K562 (cell line): ENCODE measurements around the gene ANTKMT. TPM values are rescaled to one million over a fixed set of nuclear protein-coding genes. Genes with fewer than 3 reads are reported as not detected.
A peak's percentile ranks its signal among the peaks of the same experiment; 100 is the strongest.

Experiments
- ATAC-seq: fragments of 200-7000 bp; cut with Tn5 transposase; 3 replicates; pipeline ENCODE4 v1.9.1; 2020; ENCODE audit warnings: moderate library complexity
- BruUV-seq: library from RNA; stranded (reverse); fragments of 400-500 nt; replicated peaks from 2 replicates; lab custom pipeline; 2021; lab: Mats Ljungman, UMichigan
- CTCF ChIA-PET: fragments of 300-600 bp; formaldehyde crosslinking; extraction: SDS; loops from one replicate; lab custom pipeline; 2021; ENCODE audit warnings: low intra/inter-chr PET ratio; lab: Yijun Ruan, JAX
- POLR2A ChIA-PET: fragments of 300-600, 350-650 bp; sonication (Branson Sonifier 250); formaldehyde crosslinking; extraction: SDS; loops from one replicate; lab custom pipeline; 2021; ENCODE audit warnings: antibody characterized with exemption, inconsistent platforms; lab: Yijun Ruan, JAX
- DNase-seq, 4 experiments: peaks; one replicate each; pipeline versions ENCODE4 v3.0.0 to v3.0.0-alpha.2; 2011 to 2018; ENCODE audit warnings: low spot score in 3 of 4, mixed read lengths in 3 of 4; ENCODE audit errors: extremely low read depth in 1 of 4
- FAIRE-seq: peaks from 2 replicates; lab custom pipeline; 2011; peaks lifted over from hg19 to GRCh38; lab: Jason Lieb, UNC
- H2AFZ ChIP-seq: 2 replicates; pipeline ENCODE4 v1.6.0; 2011; ENCODE audit warnings: low read depth, low read length, control low read depth, inconsistent platforms
- H3K27ac ChIP-seq: fragments of 200-600 bp; 3 replicates; pipeline ENCODE4 v1.8.0; 2011; ENCODE audit warnings: low read depth, mild to moderate bottlenecking, control low read depth, inconsistent platforms, low read length, moderate library complexity, mixed read lengths; ENCODE audit errors: extremely low read depth
- H3K27me3 ChIP-seq, 2 experiments: fragments of 300-600 bp in 1 of 2; 2 replicates in 1 of 2; 3 replicates in 1 of 2; pipeline versions ENCODE4 v1.6.0 to v1.8.0; 2011; ENCODE audit warnings: inconsistent platforms in 2 of 2, low read length in 2 of 2, mild to moderate bottlenecking in 1 of 2, mixed read lengths in 1 of 2, moderate library complexity in 1 of 2; ENCODE audit not compliant: control insufficient read depth in 2 of 2, insufficient read depth in 2 of 2
- H3K36me3 ChIP-seq: fragments of 300-600 bp; 3 replicates; pipeline ENCODE4 v1.8.0; 2011; ENCODE audit warnings: mild to moderate bottlenecking, low read length, inconsistent platforms; ENCODE audit not compliant: control insufficient read depth, insufficient read depth
- H3K4me1 ChIP-seq, 2 experiments: fragments of 200-600 bp in 1 of 2; replicated peaks in 1 of 2; 2 replicates in 1 of 2; 3 replicates in 1 of 2; pipeline versions ENCODE4 v1.5.1 to v1.8.0; 2011; ENCODE audit warnings: inconsistent platforms in 2 of 2, low read length in 2 of 2, mild to moderate bottlenecking in 1 of 2, mixed read lengths in 1 of 2, moderate library complexity in 1 of 2; ENCODE audit not compliant: control insufficient read depth in 2 of 2, insufficient read depth in 2 of 2
- H3K4me2 ChIP-seq: 2 replicates; pipeline ENCODE4 v1.6.1; 2011; ENCODE audit warnings: low read length, control low read depth, inconsistent platforms, mixed read lengths; ENCODE audit not compliant: insufficient read depth
- H3K4me3 ChIP-seq: fragments of 200-600 bp; sonication (generic), shearing (Covaris generic); 2 replicates; pipeline ENCODE4 v1.5.1; 2016; ENCODE audit warnings: control low read depth, inconsistent platforms
- H3K79me2 ChIP-seq: fragments of 200-600 bp; 3 replicates; pipeline ENCODE4 v1.8.0; 2011; ENCODE audit warnings: low read length, inconsistent platforms; ENCODE audit not compliant: control insufficient read depth, insufficient read depth
- H3K9ac ChIP-seq, 2 experiments: 2 replicates each; pipeline versions ENCODE4 v1.6.0 to v1.6.1; 2011; ENCODE audit warnings: low read depth in 2 of 2, low read length in 2 of 2, control low read depth in 1 of 2, inconsistent platforms in 1 of 2, mild to moderate bottlenecking in 1 of 2, mixed read lengths in 1 of 2; ENCODE audit not compliant: insufficient read depth in 1 of 2
- H3K9me1 ChIP-seq: one replicate; pipeline ENCODE4 v1.6.0; 2011; ENCODE audit warnings: inconsistent platforms, mild to moderate bottlenecking, low read length, moderate library complexity; ENCODE audit not compliant: control insufficient read depth, insufficient read depth
- H3K9me3 ChIP-seq: replicated peaks from 2 replicates; pipeline ENCODE4 v1.5.1; 2011; ENCODE audit warnings: low read depth, low read length, inconsistent platforms; ENCODE audit not compliant: control insufficient read depth, insufficient read depth
- H4K20me1 ChIP-seq: replicated peaks from 2 replicates; pipeline ENCODE4 v1.6.1; 2011; ENCODE audit warnings: low read length, inconsistent platforms, mixed read lengths; ENCODE audit not compliant: control insufficient read depth, insufficient read depth
- CREB1 ChIP-seq, 2 experiments: sonication (generic) in 1 of 2; formaldehyde crosslinking in 1 of 2; IDR thresholded peaks; 2 replicates each; pipeline versions ENCODE4 v1.6.1 to v1.8.0; 2012 to 2022; ENCODE audit warnings: inconsistent platforms in 1 of 2, mild to moderate bottlenecking in 1 of 2, missing genetic modification reagents in 1 of 2, moderate library complexity in 1 of 2
- GTF2B ChIP-seq: IDR thresholded peaks from 2 replicates; pipeline ENCODE4 v1.6.1; 2011; ENCODE audit not compliant: insufficient read length; ENCODE audit errors: extremely low read depth
- ZNF146 ChIP-seq: IDR thresholded peaks from one replicate; pipeline ENCODE4 v1.6.1; 2018; ENCODE audit warnings: missing compliant biosample characterization; ENCODE audit not compliant: unreplicated experiment
- ZNF263 ChIP-seq: sonication (generic); formaldehyde crosslinking; IDR thresholded peaks from 2 replicates; pipeline ENCODE4 v1.8.0; 2022; ENCODE audit warnings: mild to moderate bottlenecking, missing genetic modification reagents, borderline replicate concordance
- WGBS: fragments of 100-300 bp; shearing (Covaris generic); methylation state at CpG from one replicate; pipeline ENCODE4 v1.1.6; 2016; ENCODE audit warnings: low coverage, mixed read lengths; ENCODE audit not compliant: insufficient coverage; ENCODE audit errors: missing lambda C conversion rate; 5-methylcytosine and 5-hydroxymethylcytosine counted together
- in situ Hi-C: fragments of 300-500 bp; cut with MboI; formaldehyde crosslinking; loops from 4 replicates; pipeline ENCODE4 v1.15.0; 2018; ENCODE audit warnings: inconsistent platforms, mixed read lengths
- intact Hi-C: fragments of 100-400 bp; cut with micrococcal nuclease; formaldehyde crosslinking; loops from 2 replicates; pipeline ENCODE4 v1.14.2; 2022
- polyA plus RNA-seq, 8 experiments: library from polyadenylated mRNA; depleted of rRNA in 4 of 8; stranded (reverse) in 5 of 8; unstranded in 3 of 8; fragments of >200 nt; fragmentation: Nextera tagmentation in 2 of 8; fragmentation: Illumina TruSeq in 1 of 8; extraction: Ambion mirVana in 2 of 8; extraction: Trizol in 1 of 8; gene quantifications; 2 replicates each; pipeline versions ENCODE4 v1.2.1 to v1.2.3, GENCODE V29; 2011 to 2014; ENCODE audit warnings: inconsistent platforms in 1 of 8, missing spikeins in 1 of 8
- total RNA-seq, 7 experiments: library from RNA; depleted of rRNA in 6 of 7; stranded (reverse); fragments of >200 nt in 6 of 7; fragmentation: Illumina TruSeq in 2 of 7; extraction: Trizol in 2 of 7; gene quantifications; 2 replicates each; pipeline versions ENCODE4 v1.2.1 to v1.2.3, GENCODE V29; 2011 to 2021; ENCODE audit warnings: low replicate concordance in 1 of 7

Gene ANTKMT
- total and polyA plus RNA-seq, 9 of the 15 experiments (the other 6 are each of a cell fraction or from before 2014, with no cell fraction given), result 0.58 to 217 (median 19.1) TPM

GRCh38 chr16:708019-708418 is 12.9 kb upstream of the ANTKMT start:
- Histone ChIP-seq H2AFZ (no peak overlapping the region), H3K27ac (no peak overlapping the region), H3K36me3 (no peaks in the 10 kb centered on the region), H4K20me1 (peaks cover 26% of the 10 kb centered on the region; the same call in 1 of the 2 replicates), H3K9me3 (no peaks in the 10 kb centered on the region), H3K27me3 (peaks cover 0 to 27% of the 10 kb centered on the region in 2 experiments; a peak in 3 of 5 replicates), H3K4me1 (peaks cover 0 to 65% of the 10 kb centered on the region in 2 experiments; a peak in 3 of 5 replicates), H3K9ac (no peak overlapping the region), H3K4me3 (no peak overlapping the region), H3K79me2 (no peaks in the 10 kb centered on the region)
- FAIRE-seq (no peak), ATAC-seq (no peak), DNase-seq (no peak)
- WGBS, result 0% methylated on average over 3 of the region's 3 CpGs
- ChIA-PET CTCF (interaction anchor here (0.6 kb wide), 1 partner anchor 81 kb away, joined by 5 read pairs; no protein-coding TSS in a partner anchor), POLR2A (interaction anchor here (0.7 to 1.0 kb wide), 3 partner anchors 28 to 171 kb away, joined by 3 read pairs; no protein-coding TSS in a partner anchor)
- in situ Hi-C loops, result no loop called here
- TF ChIP-seq ZNF263 (peak; percentile 93), ZNF146 (no peak), GTF2B (no peak)
- TF ChIP-seq, all 486 proteins: peak for 1
- Histone ChIP-seq H3K9me1 (no peaks in the 10 kb centered on the region), H3K4me2 (no peak overlapping the region)
- intact Hi-C loops, result no loop called here
- no TSS peak for BruUV-seq

- DNase-seq, result no peak
- BruUV-seq, result no TSS peak
- no peaks in the 10 kb centered on the region for H3K79me2 ChIP-seq
- H3K27ac ChIP-seq, result no peak overlapping the region
- H3K9ac ChIP-seq, result no peak overlapping the region
- TF ChIP-seq CREB1 (IDR thresholded peaks at IDR 0.05) (no peak), CREB1 (CRISPR knock-in tag; IDR thresholded peaks at IDR 0.05) (no peak), ZNF263 (peak; percentile 97)
- no peaks in the 10 kb centered on the region for H3K36me3 ChIP-seq
- H3K4me2 ChIP-seq, result no peak overlapping the region
- no peaks in the 10 kb centered on the region for H3K9me1 ChIP-seq
- peaks cover 24% of the 10 kb centered on the region; the same call in 1 of the 2 replicates for H4K20me1 ChIP-seq
- POLR2A ChIA-PET, result interaction anchor here (0.5 to 1.0 kb wide), 3 partner anchors 11 to 27 kb away, joined by 3 to 4 read pairs (median 4); no protein-coding TSS in a partner anchor
- in situ Hi-C loops, result no loop called here
- 10% methylated on average over 4 of the region's 4 CpGs for WGBS
- CTCF ChIA-PET, result interaction anchor here (4.5 kb wide), 1 partner anchor 76 kb away, joined by 73 read pairs; no protein-coding TSS in a partner anchor
- intact Hi-C loops, result no loop called here
- no peak for ATAC-seq
- peaks cover 0 to 18% of the 10 kb centered on the region in 2 experiments; a peak in 2 of 5 replicates for H3K27me3 ChIP-seq
- H3K9me3 ChIP-seq, result no peaks in the 10 kb centered on the region
- no peak overlapping the region for H2AFZ ChIP-seq
- peaks cover 0 to 64% of the 10 kb centered on the region in 2 experiments; a peak in 3 of 5 replicates for H3K4me1 ChIP-seq
- no peak overlapping the region for H3K4me3 ChIP-seq
- FAIRE-seq, result no peak
These were observed 12.0 kb upstream of the ANTKMT start for GRCh38 chr16:708959-709358.
